Endodermal cell (in vitro differentiated cells): ENCODE data around the gene VPS13D. TPM values are rescaled to one million over a fixed set of nuclear protein-coding genes. Genes with fewer than 3 reads are reported as not detected.
"Not testable (repeated sequence)": the region's sequence is repeated elsewhere in the genome, so short reads cannot be mapped to it uniquely, and the experiment has no call there.

ENCODE experiments used
- DNase-seq: peaks from one replicate; pipeline ENCODE4 v3.0.0-alpha.2; 2017
- H3K27ac ChIP-seq: 2 replicates; pipeline ENCODE4 v1.5.1; 2013; ENCODE audit warnings: mild to moderate bottlenecking, low read depth, low read length, moderate library complexity
- H3K27me3 ChIP-seq: 2 replicates; pipeline ENCODE4 v1.6.1; 2013; ENCODE audit warnings: mild to moderate bottlenecking, low read length, moderate library complexity; ENCODE audit not compliant: insufficient read depth, control insufficient read depth, poor library complexity, severe bottlenecking
- H3K36me3 ChIP-seq: 2 replicates; pipeline ENCODE4 v1.7.0; 2013; ENCODE audit warnings: mild to moderate bottlenecking, low read length, moderate library complexity; ENCODE audit not compliant: control insufficient read depth, insufficient read depth
- H3K4me1 ChIP-seq: one replicate; pipeline ENCODE4 v1.7.0; 2013; ENCODE audit warnings: low read length; ENCODE audit not compliant: control insufficient read depth, insufficient read depth
- H3K4me3 ChIP-seq: 2 replicates; pipeline ENCODE4 v1.5.1; 2013; ENCODE audit warnings: mild to moderate bottlenecking, low read length, moderate library complexity
- H3K9ac ChIP-seq: 2 replicates; pipeline ENCODE4 v1.6.1; 2013; ENCODE audit warnings: mild to moderate bottlenecking, low read length, moderate library complexity; ENCODE audit not compliant: poor library complexity, severe bottlenecking; ENCODE audit errors: extremely low read depth
- H3K9me3 ChIP-seq: 2 replicates; pipeline ENCODE4 v1.6.1; 2013; ENCODE audit warnings: mild to moderate bottlenecking, low read length, moderate library complexity; ENCODE audit not compliant: control insufficient read depth
- H3K27ac Mint-ChIP-seq: 2 replicates; pipeline ENCODE4 v1.8.0; 2020; ENCODE audit warnings: mixed read lengths
- H3K27me3 Mint-ChIP-seq: 2 replicates; pipeline ENCODE4 v1.8.0; 2021; ENCODE audit warnings: mild to moderate bottlenecking, mixed read lengths; ENCODE audit not compliant: insufficient read depth
- H3K36me3 Mint-ChIP-seq: 2 replicates; pipeline ENCODE4 v1.8.0; 2020; ENCODE audit warnings: low read depth, mixed read lengths
- H3K4me1 Mint-ChIP-seq: 2 replicates; pipeline ENCODE4 v1.8.0; 2020; ENCODE audit warnings: mixed read lengths
- H3K4me3 Mint-ChIP-seq: 2 replicates; pipeline ENCODE4 v1.8.0; 2020; ENCODE audit warnings: mild to moderate bottlenecking, moderate library complexity, mixed read lengths
- H3K9me3 Mint-ChIP-seq: 2 replicates; pipeline ENCODE4 v1.8.0; 2020; ENCODE audit warnings: mild to moderate bottlenecking, mixed read lengths
- CTCF ChIP-seq: fragments of 200-600 bp; sonication (generic); conservative IDR thresholded peaks from 2 replicates; pipeline ENCODE4 v1.5.0; 2021; ENCODE audit warnings: antibody characterized with exemption, mild to moderate bottlenecking
- WGBS, 2 experiments: methylation state at CpG; one replicate each; pipeline versions ENCODE4 v1.1.5 to v1.1.7; 2013; ENCODE audit warnings: missing lambda C conversion rate in 2 of 2, mixed read lengths in 1 of 2; ENCODE audit not compliant: insufficient coverage in 1 of 2, insufficient read length in 1 of 2; 5-methylcytosine and 5-hydroxymethylcytosine counted together
- total RNA-seq, 2 donors: library from RNA; stranded (reverse); fragmentation: NEBNext Ultra II Directional in 1 of 2; extraction: Animal tissue kit (Norgen Biotek cat#: 25700) in 1 of 2; gene quantifications; 2 replicates in 1 of 2; 3 replicates in 1 of 2; pipeline ENCODE4 v1.2.1, GENCODE V29; 2021

Gene VPS13D
- total RNA-seq, 2 donors from 2014 or later = 32.5 to 36.7 TPM

- Histone ChIP-seq H3K4me1 (peaks cover 18% of the 10 kb centered on the region), H3K9ac (no peak overlapping the region), H3K27me3 (no peaks in the 10 kb centered on the region), H3K9me3 (peaks cover 10% of the 10 kb centered on the region), H3K4me3 (no peak overlapping the region), H3K27ac (no peak overlapping the region), H3K36me3 (peaks cover 3% of the 10 kb centered on the region)
- no peak for TF ChIP-seq CTCF
- Mint-ChIP-seq H3K27ac (no peak overlapping the region), H3K4me3 (no peak overlapping the region), H3K9me3 (peaks cover 11% of the 10 kb centered on the region), H3K36me3 (peaks cover 26% of the 10 kb centered on the region), H3K27me3 (no peaks in the 10 kb centered on the region), H3K4me1 (peaks cover 19% of the 10 kb centered on the region)
- DNase-seq = no peak
- 80 to 93% methylated on average over 1 to 2 of the region's 2 CpGs for WGBS, 2 experiments
These were observed 238.5 kb downstream of the VPS13D start for GRCh38 chr1:12468323-12468722.

GRCh38 chr1:12469493-12469892 is 239.7 kb downstream of the VPS13D start:
- no peak overlapping the region for H3K4me3 ChIP-seq
- H3K27me3 Mint-ChIP-seq = no peaks in the 10 kb centered on the region
- no peak overlapping the region for H3K4me3 Mint-ChIP-seq
- no peak for DNase-seq
- H3K9me3 ChIP-seq = peaks cover 22% of the 10 kb centered on the region
- H3K9ac ChIP-seq = no peak overlapping the region
- peaks cover 23% of the 10 kb centered on the region for H3K9me3 Mint-ChIP-seq
- no peak for TF ChIP-seq CTCF
- H3K27ac Mint-ChIP-seq = no peak overlapping the region
- no peaks in the 10 kb centered on the region for H3K27me3 ChIP-seq
- peaks cover 14% of the 10 kb centered on the region for H3K36me3 ChIP-seq
- peaks cover 12% of the 10 kb centered on the region for H3K4me1 Mint-ChIP-seq
- WGBS, 2 experiments = 95 to 100% methylated on average over 5 to 6 of the region's 6 CpGs
- H3K27ac ChIP-seq = no peak overlapping the region
- peaks cover 12% of the 10 kb centered on the region for H3K4me1 ChIP-seq
- H3K36me3 Mint-ChIP-seq = peaks cover 38% of the 10 kb centered on the region

- no peak for TF ChIP-seq CTCF
- peaks cover 27% of the 10 kb centered on the region for H3K9me3 Mint-ChIP-seq
- peaks cover 42% of the 10 kb centered on the region for H3K36me3 Mint-ChIP-seq
- peaks cover 7% of the 10 kb centered on the region for H3K4me1 ChIP-seq
- no peak overlapping the region for H3K27ac Mint-ChIP-seq
- no peak overlapping the region for H3K4me3 ChIP-seq
- no peaks in the 10 kb centered on the region for H3K27me3 Mint-ChIP-seq
- H3K36me3 ChIP-seq = peaks cover 17% of the 10 kb centered on the region
- H3K4me3 Mint-ChIP-seq = no peak overlapping the region
- H3K9me3 ChIP-seq = peaks cover 27% of the 10 kb centered on the region
- WGBS, 2 experiments = 93 to 94% methylated on average over 3 to 4 of the region's 4 CpGs
- no peak overlapping the region for H3K9ac ChIP-seq
- no peak overlapping the region for H3K27ac ChIP-seq
- no peak for DNase-seq
- no peaks in the 10 kb centered on the region for H3K27me3 ChIP-seq
- H3K4me1 Mint-ChIP-seq = peaks cover 7% of the 10 kb centered on the region
These were observed 240.2 kb downstream of the VPS13D start for GRCh38 chr1:12469990-12470389.

DNA sequence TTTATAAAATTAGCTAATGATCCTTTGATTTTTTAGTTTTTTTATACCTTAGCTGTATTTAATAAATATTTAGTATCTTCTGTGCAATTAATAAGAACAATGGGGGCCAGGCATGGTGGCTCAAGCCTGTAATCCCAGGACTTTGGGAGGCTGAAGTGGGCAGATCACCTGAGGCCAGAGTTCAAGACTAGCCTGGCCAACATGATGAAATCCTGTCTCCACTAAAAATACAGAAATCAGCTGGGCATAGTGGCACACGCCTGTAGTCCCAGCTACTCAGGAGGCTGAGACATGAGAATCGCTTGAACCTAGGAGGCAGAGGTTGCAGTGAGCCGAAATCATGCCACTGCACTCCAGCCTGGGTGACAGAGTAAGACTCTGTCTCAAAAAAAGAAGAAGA is 241.1 kb downstream of the VPS13D start:
- H3K4me3 Mint-ChIP-seq, H3K4me3 ChIP-seq, H3K27ac ChIP-seq, H3K27me3 Mint-ChIP-seq, H3K4me1 ChIP-seq, H3K4me1 Mint-ChIP-seq, H3K27me3 ChIP-seq, DNase-seq, H3K27ac Mint-ChIP-seq, H3K9ac ChIP-seq: not testable (repeated sequence)
- Mint-ChIP-seq H3K9me3 (peaks cover 31% of the 10 kb centered on the region), H3K36me3 (peaks cover 46% of the 10 kb centered on the region)
- H3K36me3 ChIP-seq = peaks cover 24% of the 10 kb centered on the region
- WGBS, 2 experiments = 97 to 100% methylated on average over 2 to 3 of the region's 3 CpGs
- peaks cover 32% of the 10 kb centered on the region for H3K9me3 ChIP-seq
